HG03520 (cell line): Measurements from ENCODE around the gene CNBP.
"Not testable (repeated sequence)": the region's sequence is repeated elsewhere in the genome, so short reads cannot be mapped to it uniquely, and the experiment has no call there.

Experiments
- ATAC-seq: cut with Tn5 transposase; IDR thresholded peaks from one replicate; pipeline ENCODE4 v1.9.1; 2021; ENCODE audit warnings: mild to moderate bottlenecking, moderate library complexity; ENCODE audit not compliant: unreplicated experiment

CNBP gene

DNA sequence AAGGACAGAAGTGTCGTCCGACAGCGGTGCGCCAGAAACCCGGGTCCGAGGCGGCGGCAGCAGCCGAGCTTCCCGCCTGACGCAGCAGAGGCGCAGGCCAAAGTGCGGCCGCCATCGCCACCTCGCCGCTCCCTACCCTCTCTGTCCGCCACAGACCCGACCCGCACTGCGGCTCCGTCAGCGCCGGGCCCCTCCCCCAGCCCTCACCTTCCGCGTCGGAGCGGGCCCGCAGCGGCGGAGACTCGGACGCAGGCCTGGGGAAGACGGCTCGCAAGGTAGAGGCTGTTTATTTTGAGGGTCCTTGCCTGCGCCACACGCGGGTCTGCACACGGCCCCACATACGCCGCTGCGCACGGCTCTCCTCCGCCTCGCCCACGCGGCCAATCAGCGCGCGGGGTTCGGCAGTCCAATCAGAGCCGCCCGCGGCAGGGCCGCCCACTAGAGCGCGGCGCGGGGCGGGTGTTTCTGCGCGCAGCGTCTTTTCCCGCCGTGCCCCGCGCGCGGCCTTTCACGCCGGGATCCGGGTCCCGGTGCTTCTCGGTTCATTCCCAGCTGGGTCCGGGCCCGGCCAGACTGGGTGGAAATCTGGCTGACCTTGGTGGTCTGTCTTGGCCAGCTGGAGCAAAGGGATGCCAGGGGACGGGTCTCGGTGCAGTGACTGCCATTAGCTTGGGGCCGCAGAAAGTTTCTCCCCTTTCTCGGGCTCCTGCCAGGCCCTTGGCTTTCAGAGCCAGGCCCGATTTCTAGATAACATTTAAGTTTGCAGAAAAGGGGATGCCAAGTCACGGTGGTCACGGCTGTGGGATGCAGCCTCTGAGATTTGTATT, at the start of gene CNBP:
Gene CNBP (minus strand): TSS at position 328 of the 827 bp plus-strand sequence. CDS start 12,139 bp downstream, outside the sequence.
- ATAC-seq: peak; percentile 95

DNA sequence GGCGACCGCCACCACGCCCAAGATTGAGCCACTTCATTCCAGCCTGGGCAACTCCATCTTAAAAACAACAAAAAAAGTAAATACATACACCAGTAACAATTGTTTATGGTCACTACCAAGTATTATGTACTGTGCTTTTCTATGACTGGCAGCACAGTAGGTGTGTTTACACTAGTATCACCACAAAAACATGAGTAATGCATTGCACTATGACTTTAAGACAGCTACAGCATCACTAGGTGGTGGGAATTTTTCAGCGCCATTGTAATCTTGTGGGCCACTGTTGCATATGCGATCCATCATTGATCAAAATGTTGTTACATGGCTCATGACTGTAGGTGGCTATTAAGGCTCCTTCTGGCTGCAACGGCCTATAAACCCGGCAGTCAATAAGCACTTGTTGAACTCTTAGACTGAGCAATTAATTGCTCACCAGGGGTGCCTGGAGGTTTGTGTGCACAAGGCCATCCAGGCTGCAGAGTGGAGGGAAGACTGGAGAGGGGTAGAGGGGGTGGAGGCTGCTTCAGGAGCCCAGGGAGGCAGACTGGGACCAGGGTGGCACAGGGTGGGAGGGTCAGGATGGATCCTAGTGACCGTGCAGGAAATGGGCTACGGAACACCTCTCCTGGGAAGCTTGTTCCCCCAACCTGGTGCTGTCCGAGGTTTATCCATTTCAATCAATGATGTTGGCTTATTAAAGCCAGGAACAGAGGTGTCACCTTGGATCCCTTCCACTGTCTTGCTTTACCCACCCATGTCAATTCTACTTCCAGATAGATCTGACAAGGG, 47.8 kb upstream of the CNBP start:
- ATAC-seq: no peak

DNA sequence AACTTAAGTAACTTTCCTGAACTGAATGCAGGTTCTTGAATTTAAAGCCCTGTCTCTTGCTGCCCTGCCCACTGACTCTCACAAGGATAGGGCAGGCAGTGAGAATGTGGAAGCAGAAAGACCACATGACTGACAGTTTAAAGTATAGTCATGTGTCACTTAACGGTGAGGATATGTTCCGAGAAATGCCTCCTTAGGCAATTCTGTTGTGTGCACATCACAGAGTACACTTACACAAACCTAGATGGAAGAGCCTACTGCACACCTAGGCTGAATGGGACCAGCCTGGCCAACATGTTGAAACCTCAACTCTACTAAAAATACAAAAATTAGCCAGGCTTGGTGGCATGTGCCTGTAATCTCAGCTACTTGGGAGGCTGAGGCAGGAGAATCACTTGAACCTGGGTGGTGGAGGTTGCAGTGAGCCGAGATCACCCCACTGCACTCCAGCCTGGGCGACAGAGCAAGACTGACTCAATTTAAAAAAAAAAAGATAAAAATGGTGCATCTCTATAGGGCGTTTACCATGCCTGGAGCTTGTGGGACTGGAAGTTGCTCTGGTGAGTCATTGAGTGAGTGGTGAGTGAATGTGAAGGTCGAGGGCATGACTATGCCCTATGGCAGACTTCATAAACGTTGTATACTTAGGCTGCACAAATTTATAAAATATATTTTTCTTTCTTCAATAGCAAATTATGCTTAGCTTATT, 46.8 kb upstream of the CNBP start:
- no peak for ATAC-seq

DNA sequence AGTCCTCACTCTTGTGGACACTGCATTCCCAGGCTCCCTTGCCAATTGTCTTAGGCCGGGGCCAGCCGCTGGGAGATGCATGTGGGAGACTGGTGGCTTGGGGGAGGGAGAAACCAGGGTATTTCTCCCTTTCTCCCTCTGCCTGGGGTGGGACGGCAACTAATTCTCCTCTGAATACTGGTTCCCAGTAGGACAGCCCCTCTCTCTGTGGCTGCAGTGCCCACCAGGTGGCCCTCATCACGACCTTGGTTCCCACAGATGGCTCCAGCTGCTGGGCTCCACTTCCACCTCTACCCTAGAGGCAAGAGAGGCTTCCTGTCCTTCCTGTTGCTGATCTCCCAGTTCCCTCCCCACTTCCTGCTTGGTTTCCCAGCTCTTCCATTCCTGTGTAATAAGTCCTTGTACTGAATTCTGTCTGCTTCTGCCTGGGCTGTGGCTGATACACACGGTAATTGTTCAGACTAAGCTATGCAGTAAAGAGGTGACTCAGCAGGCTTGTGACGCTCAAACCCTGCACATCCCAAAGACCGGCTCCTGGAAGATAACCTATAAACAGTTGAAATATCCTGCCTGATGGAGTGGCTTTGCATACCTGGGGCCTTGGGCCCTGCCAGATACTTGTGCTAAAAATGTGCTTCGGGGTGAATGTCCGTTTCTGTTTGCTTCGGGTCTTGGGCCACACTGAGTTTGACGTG, 45.3 kb upstream of the CNBP start:
- no peak for ATAC-seq

DNA sequence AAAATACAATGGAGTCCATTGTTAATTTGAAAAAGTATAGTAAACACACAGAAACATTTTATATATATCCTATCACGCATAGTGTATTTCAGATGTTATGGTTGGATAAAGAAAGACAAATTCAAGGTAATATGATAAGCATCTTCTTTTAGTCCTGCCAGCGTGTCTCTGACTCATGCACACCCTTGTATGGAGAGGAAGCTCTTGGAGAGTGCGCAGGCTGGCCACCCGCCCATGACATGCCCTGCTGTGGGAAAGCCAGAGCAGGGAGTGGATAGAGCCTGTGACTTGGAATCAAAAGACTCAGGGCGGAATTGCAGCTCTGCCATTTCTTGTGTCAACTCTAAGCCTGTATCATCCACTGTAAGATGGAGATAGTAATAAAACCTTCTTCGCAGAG, 42.7 kb upstream of the CNBP start:
- ATAC-seq: no peak

DNA sequence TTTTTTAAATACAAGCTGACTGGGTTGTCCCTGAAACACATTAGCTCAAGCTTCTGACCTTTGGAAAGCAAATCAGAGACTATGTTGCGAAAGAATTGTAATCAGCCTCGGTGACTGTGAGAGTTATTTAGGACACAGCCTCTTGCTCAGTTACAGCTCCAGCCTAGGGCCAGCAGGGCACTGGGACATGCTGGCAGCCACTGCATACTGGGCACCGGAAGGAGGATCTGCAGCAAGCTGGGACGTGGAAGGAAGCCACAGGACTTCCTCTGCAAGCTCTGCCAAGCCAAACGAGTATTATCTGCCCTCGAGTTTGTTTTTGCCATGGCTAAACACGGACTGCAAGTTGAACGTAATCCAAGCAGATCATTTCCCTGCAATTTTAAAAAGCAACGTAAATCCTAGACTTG, 41.3 kb upstream of the CNBP start:
- no peak for ATAC-seq

DNA sequence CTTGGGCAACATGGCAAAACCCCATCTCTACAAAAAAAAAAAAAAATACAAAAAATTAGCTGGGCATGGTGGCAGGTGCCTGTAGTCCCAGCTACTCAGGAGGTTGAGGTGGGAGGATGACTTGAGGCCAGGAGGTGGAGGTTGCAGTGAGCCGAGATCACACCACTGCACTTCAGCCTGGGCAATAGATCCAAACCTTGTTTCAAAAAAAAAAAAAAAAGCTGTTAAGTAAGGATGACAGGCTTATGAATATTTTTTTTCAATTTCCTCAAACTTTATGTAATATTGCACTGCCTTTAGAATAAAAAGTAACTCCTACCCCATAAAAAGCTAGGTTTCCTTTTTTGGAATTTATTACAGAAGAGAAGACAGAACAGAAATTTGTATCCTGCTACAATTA, 40.7 kb upstream of the CNBP start:
- ATAC-seq: not testable (repeated sequence)

DNA sequence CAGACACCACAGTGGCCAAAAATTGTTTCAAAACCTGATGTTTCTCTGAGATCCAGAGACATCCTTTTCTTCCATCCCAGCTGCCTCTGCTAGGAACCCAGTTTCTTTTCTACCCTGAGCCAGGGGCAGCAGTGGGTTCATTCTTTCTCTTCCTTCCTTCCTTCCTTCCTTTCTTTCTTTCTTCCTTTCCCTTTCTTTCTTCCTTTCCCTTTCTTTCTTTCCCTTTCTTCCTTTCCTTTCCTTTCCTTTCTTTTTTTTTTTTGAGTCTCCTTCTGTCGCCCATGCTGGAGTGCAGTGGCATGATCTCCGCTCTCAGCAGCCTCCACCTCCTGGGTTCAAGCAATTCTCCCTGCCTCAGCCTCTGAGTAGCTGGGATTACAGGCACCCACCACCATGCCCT, 35.0 kb upstream of the CNBP start:
- no peak for ATAC-seq

DNA sequence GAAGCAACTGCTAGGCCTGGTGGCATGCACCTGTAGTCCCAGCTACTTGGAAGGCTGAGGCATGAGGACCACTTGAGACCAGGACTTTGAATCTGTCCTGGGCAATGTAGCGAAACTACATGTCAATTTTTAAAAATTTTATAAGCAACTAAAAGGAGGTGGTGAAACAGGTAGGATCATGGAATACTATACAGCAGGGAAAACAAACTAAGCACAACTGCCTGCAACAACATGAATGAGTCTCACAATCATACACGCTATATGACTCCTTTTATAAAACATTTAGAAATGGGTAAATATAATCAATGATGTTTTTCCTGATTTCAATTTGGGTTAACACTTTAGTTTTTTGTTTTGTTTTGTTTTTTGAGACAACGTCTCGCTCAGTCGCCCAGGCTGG, 29.5 kb upstream of the CNBP start:
- no peak for ATAC-seq

DNA sequence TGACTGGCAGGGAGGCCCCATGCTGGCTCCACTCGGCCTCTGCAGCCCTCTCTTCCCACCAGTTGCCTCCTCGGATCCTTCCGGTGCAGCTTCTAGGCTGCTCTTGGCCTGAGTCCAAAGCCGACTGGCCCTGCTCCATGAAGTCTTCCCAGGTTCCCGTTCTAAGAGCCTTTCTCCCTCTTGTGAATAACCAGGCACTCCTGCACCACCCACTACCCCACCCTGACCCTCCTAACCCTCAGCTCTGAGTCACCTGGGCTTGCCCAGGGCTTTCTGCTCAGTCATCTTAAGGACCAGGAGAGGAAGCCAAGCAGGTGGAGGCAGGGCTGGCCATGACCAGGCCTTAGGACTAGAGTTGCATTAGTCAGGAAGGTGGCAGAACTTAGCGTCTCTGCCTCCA, 28.1 kb upstream of the CNBP start:
- ATAC-seq: no peak

DNA sequence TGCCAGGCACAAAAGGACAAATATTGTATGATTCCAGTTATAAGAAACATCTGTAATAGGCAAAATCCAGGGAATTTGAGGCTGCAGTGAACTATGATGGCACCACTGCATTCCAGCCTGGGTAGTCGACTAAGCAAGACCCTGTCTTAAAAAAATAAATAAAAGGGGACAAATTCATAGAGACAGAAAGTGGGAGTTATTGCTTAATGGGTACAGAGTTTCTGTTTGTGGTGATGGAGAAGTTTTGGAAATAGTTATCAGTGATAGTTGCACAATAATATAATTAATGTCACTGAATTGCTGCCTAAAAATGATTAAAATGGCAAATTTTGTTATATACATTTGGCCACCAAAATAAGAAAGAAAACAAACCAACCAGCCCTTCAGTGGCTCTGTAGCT, 27.6 kb upstream of the CNBP start:
- ATAC-seq: no peak

DNA sequence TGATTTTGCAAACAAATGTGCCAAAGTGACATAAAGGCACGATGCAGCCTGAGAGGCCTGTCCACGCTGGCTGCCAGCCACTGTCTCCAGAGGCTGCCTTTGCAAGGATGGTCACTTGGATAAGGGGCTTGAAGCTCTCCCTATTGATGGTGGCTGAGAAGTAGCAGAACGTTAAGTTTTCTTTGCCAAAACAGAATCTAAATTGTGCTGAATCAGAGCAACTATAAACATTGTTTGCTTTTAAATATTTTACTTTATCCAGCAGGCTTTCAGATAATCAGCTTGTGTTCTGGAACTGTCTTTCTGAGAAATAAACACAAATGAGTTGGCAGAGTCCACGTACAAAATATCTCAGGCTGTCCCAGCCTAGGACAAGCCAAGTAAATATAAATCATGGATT, 23.8 kb upstream of the CNBP start:
- ATAC-seq: no peak

DNA sequence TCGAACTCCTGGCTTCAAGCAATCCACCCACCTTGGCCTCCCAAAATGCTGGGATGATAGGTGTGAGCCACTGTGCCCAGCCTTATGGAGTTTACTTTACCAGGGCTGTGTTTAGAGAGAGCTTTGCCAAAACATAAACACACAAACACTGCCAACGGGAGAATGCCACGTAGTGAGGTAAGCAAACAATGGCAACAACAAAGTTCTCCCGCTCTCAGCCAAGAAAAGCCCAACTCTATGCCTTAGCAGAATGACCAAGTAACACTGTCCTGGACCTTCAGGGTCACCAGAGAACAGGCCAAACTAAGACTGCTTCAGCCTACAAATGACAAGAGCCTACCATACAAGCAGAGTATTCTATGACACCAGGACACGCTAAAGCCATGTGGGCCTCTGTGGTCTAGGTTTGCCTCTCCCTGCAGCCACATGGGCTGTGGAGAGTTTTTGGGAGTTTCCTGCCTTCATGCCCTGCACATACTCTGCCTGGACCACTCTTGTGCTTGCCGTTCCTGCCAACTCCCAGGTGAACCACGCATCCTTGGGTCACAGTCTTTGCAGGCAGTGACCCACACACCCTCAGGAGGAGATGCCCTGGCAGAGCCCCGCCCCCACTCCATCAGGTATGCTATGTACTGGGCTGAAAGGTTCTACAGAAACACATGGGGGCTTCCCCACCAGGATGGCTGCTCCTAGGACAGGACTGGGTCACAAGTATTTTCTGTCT, 21.6 kb upstream of the CNBP start:
- no peak for ATAC-seq

DNA sequence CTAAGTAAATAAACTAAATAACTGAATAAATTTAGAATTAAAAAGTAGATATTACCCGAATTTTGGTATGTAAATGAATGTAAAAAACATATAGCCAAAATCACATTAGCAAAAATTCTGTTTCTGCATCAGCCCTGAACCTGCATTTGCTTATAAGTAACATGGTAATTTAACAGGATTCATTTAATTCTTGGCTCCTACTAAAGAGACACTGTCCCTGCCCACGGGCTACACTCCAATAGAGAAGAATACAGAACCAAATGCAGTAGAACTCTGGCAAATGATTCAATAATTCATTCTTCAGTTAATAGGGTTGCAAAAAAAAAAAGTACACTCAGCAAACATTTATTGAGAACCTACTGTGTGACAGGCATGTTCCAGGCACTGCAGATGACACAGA, 20.8 kb upstream of the CNBP start:
- ATAC-seq: no peak

DNA sequence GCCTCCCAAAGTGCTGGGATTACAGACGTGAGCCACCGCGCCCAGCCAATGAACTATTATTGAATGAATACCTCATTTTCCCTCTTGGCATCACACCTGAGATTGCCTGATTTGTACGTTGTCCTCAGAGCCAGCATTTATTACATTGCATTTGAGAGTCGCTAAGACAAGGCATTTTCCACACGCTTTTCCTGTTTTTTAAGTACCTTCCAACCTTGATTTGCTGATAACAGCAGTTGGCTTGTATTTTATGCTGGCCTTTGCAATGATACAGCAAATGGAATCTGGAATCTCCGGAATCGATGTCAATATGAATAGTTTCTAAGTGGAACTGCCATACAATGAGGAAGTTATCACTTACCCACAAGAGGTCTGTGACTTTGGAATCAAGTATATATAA, 15.7 kb upstream of the CNBP start:
- ATAC-seq: no peak

DNA sequence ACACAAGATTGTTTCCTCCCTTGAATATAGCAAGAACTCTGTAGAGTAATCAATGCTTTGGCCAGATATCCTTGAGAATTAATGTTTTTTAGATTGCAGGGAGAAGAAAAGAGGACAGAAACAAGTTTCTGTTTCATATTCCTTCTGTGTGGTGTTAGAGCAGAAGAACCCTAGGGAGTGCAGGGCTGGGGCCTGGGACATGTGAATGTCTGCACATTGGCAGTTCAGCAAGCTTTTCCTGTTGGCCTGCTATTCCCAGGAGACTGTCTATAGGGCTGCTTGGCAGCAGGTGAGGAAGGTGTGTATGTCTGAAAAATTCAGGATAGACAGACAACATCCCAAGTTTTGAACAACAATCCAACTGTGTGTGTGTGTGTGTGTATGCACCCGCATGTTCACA, 13.6 kb upstream of the CNBP start:
- ATAC-seq: no peak

DNA sequence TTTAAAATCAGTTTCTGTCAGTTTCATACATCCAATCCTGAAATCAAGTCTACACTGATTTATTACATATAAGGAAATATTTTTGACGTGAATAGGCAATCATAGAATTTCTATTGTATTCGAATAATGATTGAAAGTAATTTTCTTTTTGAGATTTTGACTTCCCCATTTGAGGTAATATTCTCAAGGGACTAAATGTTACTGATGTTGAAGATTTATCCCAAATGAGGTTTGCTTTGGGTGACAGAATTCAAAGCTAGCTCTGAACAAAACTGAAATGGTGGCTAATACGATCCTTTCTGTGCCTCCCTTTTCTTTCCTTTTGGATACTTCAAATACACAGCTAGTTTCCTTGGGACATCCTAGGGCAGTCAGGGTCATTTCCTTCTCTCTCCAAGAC, 12.9 kb upstream of the CNBP start:
- no peak for ATAC-seq

DNA sequence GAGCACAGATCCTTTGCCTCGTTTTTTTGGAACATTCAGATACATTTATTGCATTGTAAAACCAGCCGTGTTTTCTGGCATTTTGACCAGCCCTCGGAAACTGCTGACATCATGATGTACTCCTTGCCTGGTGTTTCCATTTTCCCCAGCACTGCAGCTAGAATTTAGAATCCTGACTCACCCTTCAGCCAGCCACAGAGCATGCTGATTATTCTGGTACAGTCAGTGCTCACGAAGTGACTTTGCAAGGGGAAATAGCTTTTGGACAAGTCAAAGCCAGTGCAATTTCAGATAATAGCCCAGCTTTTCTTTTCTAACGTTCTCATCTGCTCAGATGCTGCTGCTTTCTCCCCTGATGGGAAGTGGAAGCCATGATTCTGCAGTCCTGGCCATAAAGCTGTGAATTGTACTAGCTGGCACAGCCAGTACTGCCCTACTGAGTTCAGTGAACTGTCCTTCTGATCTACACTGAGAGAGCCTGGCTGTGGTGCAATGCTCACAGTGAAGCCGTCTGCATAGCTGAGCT, 12.1 kb upstream of the CNBP start:
- ATAC-seq: no peak

DNA sequence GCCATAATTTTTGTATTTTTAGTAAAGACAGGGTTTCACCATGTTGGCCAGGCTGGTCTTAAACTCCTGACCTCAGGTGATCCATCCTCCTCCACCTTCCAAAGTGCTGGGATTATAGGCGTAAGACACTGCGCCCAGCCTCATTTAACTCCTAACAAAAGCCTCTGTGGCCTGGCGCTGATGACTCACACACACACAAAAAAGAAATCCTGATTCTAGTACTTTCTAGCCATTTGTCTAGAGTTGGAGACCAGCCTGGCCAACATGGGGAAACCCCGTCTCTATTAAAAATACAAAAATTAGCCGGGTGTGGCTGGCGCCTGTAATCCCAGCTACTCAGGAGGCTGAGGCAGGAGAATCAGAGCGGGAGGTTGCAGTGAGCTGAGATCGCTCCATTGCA, 6.1 kb upstream of the CNBP start:
- not testable (repeated sequence) for ATAC-seq

DNA sequence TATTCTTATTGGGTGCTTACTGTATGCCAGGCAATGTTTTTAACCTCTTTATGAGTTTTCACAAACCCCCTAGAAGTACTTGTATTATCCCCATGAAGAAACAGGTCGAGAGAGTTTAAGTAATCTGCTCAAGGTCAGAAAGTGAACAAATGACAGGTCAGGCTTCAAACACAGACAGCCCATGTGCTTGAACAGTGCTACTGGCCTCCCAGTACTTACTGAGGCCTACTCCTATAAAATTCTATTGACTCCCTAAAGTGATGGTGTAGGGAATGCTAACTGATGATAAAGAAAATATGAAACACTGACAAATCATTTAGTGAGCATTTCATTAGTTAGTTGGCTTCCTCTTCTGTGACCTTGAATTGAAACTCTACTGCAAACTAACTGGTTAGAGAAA, 4.2 kb upstream of the CNBP start:
- ATAC-seq: no peak
